Measurements from ENCODE around the gene RBM17. TPM values are rescaled to one million over a fixed set of nuclear protein-coding genes. Genes with fewer than 3 reads are reported as not detected.
"Not testable (repeated sequence)": the region's sequence is repeated elsewhere in the genome, so short reads cannot be mapped to it uniquely, and the experiment has no call there.

The RBM17 gene
- total RNA-seq, 1 donor from 2014 or later = 80.1 TPM

DNA sequence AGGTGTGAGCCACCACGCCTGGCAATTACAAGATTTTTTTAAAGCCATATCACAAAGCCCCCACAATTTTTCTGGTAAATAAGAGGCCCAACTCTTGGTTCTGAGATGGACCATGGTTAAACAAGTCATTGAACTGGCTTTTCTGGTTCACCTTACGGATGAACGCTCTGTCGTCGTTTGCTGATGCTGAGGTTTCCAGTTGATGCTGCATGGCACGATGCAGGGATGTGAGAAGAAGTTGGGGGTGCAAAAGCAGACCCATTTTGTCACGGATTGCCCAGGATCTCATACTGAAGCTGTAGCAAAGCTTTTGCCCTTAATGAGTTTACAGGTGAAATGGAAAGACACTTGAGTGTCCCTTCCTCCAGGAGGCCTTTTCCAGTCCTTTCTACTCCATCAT, 24.7 kb upstream of the RBM17 start:
- H3K4me3 Mint-ChIP-seq (ENCODE audit: unreplicated experiment) = no peak overlapping the region
- H3K9me3 Mint-ChIP-seq (ENCODE audit: unreplicated experiment) = no peaks in the 10 kb centered on the region
- no peak for DNase-seq (ENCODE audit: extremely low spot score, unreplicated experiment)
- no peaks in the 10 kb centered on the region for H3K36me3 Mint-ChIP-seq (ENCODE audit: unreplicated experiment)
- TF ChIP-seq, protein P1, sequence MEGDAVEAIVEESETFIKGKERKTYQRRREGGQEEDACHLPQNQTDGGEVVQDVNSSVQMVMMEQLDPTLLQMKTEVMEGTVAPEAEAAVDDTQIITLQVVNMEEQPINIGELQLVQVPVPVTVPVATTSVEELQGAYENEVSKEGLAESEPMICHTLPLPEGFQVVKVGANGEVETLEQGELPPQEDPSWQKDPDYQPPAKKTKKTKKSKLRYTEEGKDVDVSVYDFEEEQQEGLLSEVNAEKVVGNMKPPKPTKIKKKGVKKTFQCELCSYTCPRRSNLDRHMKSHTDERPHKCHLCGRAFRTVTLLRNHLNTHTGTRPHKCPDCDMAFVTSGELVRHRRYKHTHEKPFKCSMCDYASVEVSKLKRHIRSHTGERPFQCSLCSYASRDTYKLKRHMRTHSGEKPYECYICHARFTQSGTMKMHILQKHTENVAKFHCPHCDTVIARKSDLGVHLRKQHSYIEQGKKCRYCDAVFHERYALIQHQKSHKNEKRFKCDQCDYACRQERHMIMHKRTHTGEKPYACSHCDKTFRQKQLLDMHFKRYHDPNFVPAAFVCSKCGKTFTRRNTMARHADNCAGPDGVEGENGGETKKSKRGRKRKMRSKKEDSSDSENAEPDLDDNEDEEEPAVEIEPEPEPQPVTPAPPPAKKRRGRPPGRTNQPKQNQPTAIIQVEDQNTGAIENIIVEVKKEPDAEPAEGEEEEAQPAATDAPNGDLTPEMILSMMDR (IDR thresholded peaks at IDR 0.05) = no peak
- no peaks in the 10 kb centered on the region for H3K4me1 Mint-ChIP-seq (ENCODE audit: unreplicated experiment)
- no peak overlapping the region for H3K27ac Mint-ChIP-seq (ENCODE audit: unreplicated experiment)
- H3K27me3 Mint-ChIP-seq (ENCODE audit: unreplicated experiment) = peaks cover 23% of the 10 kb centered on the region

DNA sequence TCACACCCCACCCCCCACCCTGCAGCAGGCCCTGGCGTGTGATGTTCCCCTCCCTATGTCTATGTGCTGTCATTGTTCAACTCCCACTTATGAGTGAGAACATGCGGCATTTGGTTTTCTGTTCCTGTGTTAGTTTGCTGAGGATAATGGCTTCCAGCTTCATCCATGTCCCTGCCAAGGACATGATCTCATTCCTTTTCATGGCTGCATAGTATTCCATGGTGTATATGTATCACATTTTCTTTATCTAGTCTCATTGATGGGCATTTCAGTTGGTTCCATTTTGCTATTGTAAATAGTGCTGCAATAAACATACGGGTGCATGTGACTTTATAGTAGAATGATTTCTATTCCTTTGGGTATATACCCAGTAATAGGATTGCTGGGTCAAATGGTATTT, 24.1 kb upstream of the RBM17 start:
- H3K36me3 Mint-ChIP-seq (ENCODE audit: unreplicated experiment); H3K27ac Mint-ChIP-seq (ENCODE audit: unreplicated experiment); H3K4me1 Mint-ChIP-seq (ENCODE audit: unreplicated experiment): not testable (repeated sequence)

DNA sequence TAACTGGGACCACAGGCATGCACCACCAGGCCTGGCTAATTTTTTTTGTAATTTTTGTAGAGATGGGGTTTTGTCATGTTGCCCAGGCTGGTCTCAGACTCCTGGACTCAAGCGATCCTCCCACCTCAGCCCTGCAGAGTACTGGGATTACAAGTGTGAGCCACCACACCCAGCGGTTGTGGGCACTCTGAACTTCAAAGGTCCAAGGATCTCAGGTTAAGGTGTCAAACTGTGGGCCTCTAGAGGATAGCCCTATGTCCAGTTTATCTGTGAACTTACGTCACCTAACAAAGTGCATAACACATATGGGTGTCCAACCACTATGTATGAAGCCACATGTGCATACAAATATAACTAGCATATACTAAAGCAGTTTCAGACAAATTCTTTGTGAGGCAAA, 23.4 kb upstream of the RBM17 start:
- H3K27me3 Mint-ChIP-seq (ENCODE audit: unreplicated experiment) = peaks cover 18% of the 10 kb centered on the region
- H3K36me3 Mint-ChIP-seq (ENCODE audit: unreplicated experiment) = no peaks in the 10 kb centered on the region
- no peak overlapping the region for H3K4me3 Mint-ChIP-seq (ENCODE audit: unreplicated experiment)
- TF ChIP-seq, protein P1 (IDR thresholded peaks at IDR 0.05) = no peak
- H3K9me3 Mint-ChIP-seq (ENCODE audit: unreplicated experiment) = no peaks in the 10 kb centered on the region
- no peak for DNase-seq (ENCODE audit: extremely low spot score, unreplicated experiment)
- H3K27ac Mint-ChIP-seq (ENCODE audit: unreplicated experiment) = no peak overlapping the region
- no peaks in the 10 kb centered on the region for H3K4me1 Mint-ChIP-seq (ENCODE audit: unreplicated experiment)

More for the DNA sequence above, 24.1 kb upstream of the RBM17 start:
- not testable (repeated sequence) for H3K4me3 Mint-ChIP-seq (ENCODE audit: unreplicated experiment); H3K9me3 Mint-ChIP-seq (ENCODE audit: unreplicated experiment); DNase-seq (ENCODE audit: extremely low spot score, unreplicated experiment)
- peaks cover 20% of the 10 kb centered on the region for H3K27me3 Mint-ChIP-seq (ENCODE audit: unreplicated experiment)

DNA sequence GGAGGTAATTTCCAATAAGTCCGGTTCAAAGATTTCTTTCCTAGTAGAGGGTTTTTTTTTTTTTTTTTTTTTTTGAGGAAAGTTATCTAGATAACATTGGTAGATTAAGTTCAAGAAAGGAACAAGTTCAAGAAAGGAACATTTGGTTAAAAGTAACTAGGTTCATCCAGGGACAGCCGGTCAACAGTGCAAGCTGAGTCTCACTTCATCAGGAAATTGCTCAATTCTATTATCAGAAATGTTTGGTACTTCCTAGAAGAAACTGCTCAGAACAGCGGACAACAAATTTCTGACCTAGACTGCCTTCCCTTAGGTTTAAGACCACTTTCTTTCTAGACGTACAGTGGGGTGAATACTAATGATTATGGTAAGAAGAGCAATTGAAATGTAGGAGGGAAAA, 23.0 kb upstream of the RBM17 start:
- TF ChIP-seq, protein P1 (IDR thresholded peaks at IDR 0.05) = no peak
- DNase-seq (ENCODE audit: extremely low spot score, unreplicated experiment) = no peak
- Mint-ChIP-seq H3K4me3 (ENCODE audit: unreplicated experiment) (no peak overlapping the region), H3K27ac (ENCODE audit: unreplicated experiment) (no peak overlapping the region), H3K9me3 (ENCODE audit: unreplicated experiment) (no peaks in the 10 kb centered on the region), H3K4me1 (ENCODE audit: unreplicated experiment) (no peaks in the 10 kb centered on the region), H3K36me3 (ENCODE audit: unreplicated experiment) (no peaks in the 10 kb centered on the region), H3K27me3 (ENCODE audit: unreplicated experiment) (peaks cover 22% of the 10 kb centered on the region)

DNA sequence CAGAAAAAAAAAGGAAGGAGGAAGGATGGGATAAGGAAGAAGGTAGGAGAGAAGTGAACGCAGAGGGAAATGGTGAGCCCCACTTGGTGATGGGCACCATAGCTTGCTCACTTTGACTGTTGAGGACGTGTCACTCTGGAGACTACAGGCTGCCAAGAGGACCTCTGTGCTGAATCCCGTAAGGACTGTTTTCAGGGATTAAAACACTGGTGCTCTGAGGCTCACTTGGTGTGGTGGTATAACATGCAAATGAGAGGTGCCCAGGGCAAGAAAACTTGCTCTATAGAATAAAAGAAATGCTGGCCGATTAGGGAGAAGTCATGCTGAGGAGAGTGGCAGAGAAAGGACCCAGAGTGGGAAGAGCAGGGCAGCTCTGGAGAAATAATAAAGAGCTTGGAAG, 21.4 kb upstream of the RBM17 start:
- no peak overlapping the region for H3K4me3 Mint-ChIP-seq (ENCODE audit: unreplicated experiment)

More for the DNA sequence above, 21.4 kb upstream of the RBM17 start:
- H3K27me3 Mint-ChIP-seq (ENCODE audit: unreplicated experiment) = peaks cover 31% of the 10 kb centered on the region
- no peaks in the 10 kb centered on the region for H3K9me3 Mint-ChIP-seq (ENCODE audit: unreplicated experiment)
- no peaks in the 10 kb centered on the region for H3K36me3 Mint-ChIP-seq (ENCODE audit: unreplicated experiment)
- H3K27ac Mint-ChIP-seq (ENCODE audit: unreplicated experiment) = no peak overlapping the region
- no peak for DNase-seq (ENCODE audit: extremely low spot score, unreplicated experiment)
- no peaks in the 10 kb centered on the region for H3K4me1 Mint-ChIP-seq (ENCODE audit: unreplicated experiment)
- TF ChIP-seq, protein P1 (IDR thresholded peaks at IDR 0.05) = no peak
